Hair follicular keratinocyte (primary cell): ENCODE measurements around the gene GPR45. TPM values are rescaled to one million over a fixed set of nuclear protein-coding genes. Genes with fewer than 3 reads are reported as not detected.

Experiments used
- total RNA-seq: library from RNA; depleted of rRNA; stranded (reverse); fragments of >200 nt; gene quantifications from 2 replicates; pipeline ENCODE4 v1.2.3, GENCODE V29; 2015

Gene GPR45, protein sequence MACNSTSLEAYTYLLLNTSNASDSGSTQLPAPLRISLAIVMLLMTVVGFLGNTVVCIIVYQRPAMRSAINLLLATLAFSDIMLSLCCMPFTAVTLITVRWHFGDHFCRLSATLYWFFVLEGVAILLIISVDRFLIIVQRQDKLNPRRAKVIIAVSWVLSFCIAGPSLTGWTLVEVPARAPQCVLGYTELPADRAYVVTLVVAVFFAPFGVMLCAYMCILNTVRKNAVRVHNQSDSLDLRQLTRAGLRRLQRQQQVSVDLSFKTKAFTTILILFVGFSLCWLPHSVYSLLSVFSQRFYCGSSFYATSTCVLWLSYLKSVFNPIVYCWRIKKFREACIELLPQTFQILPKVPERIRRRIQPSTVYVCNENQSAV
- total RNA-seq = not detected in 2 replicates

DNA sequence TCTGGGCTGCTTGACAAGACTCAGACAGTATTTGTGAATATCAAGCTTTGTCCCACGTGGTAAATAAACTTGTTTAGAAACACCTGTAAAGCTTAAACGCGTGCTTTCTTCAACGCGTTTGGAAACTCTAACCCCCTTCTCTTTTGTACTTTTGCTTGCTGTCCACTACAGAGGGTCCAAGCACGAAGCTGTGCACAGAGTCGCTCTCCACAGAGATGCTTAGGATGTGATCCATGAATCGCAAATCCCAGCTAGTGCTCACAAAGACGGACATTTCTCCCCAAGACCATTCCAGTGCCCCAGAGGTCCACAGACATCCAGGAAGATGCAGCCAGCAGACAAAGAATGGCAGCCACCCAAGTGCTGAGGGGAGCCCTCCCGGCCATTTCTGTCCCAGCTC lies at the start of gene GPR45:
Gene GPR45, plus strand, starts transcription at position 301 of the 400 bp plus-strand sequence. CDS start 116 bp downstream, outside the sequence.

Other genes with a start within 250 kb of the GPR45 start
- gene MRPS9, start 203.7 kb upstream of the GPR45 start, total RNA-seq = 23.1 and 31.0 TPM in 2 replicates
- gene TGFBRAP1, start 88.0 kb downstream of the GPR45 start, total RNA-seq = 12.9 and 19.7 TPM in 2 replicates
- 10.4 and 12.8 TPM in 2 replicates for gene C2orf49, start 95.8 kb downstream of the GPR45 start, total RNA-seq
- 82.8 and 92.8 TPM in 2 replicates for gene FHL2, start 157.3 kb downstream of the GPR45 start, total RNA-seq